Endodermal cell (in vitro differentiated cells): Measurements from ENCODE around the gene BTRC. TPM values are rescaled to one million over a fixed set of nuclear protein-coding genes. Genes with fewer than 3 reads are reported as not detected.

ENCODE experiments used
- DNase-seq: peaks from one replicate; pipeline ENCODE4 v3.0.0-alpha.2; 2017
- H3K27ac ChIP-seq: 2 replicates; pipeline ENCODE4 v1.5.1; 2013; ENCODE audit warnings: mild to moderate bottlenecking, low read depth, low read length, moderate library complexity
- H3K27me3 ChIP-seq: 2 replicates; pipeline ENCODE4 v1.6.1; 2013; ENCODE audit warnings: mild to moderate bottlenecking, low read length, moderate library complexity; ENCODE audit not compliant: insufficient read depth, control insufficient read depth, poor library complexity, severe bottlenecking
- H3K36me3 ChIP-seq: 2 replicates; pipeline ENCODE4 v1.7.0; 2013; ENCODE audit warnings: mild to moderate bottlenecking, low read length, moderate library complexity; ENCODE audit not compliant: control insufficient read depth, insufficient read depth
- H3K4me1 ChIP-seq: one replicate; pipeline ENCODE4 v1.7.0; 2013; ENCODE audit warnings: low read length; ENCODE audit not compliant: control insufficient read depth, insufficient read depth
- H3K4me3 ChIP-seq: 2 replicates; pipeline ENCODE4 v1.5.1; 2013; ENCODE audit warnings: mild to moderate bottlenecking, low read length, moderate library complexity
- H3K9ac ChIP-seq: 2 replicates; pipeline ENCODE4 v1.6.1; 2013; ENCODE audit warnings: mild to moderate bottlenecking, low read length, moderate library complexity; ENCODE audit not compliant: poor library complexity, severe bottlenecking; ENCODE audit errors: extremely low read depth
- H3K9me3 ChIP-seq: 2 replicates; pipeline ENCODE4 v1.6.1; 2013; ENCODE audit warnings: mild to moderate bottlenecking, low read length, moderate library complexity; ENCODE audit not compliant: control insufficient read depth
- H3K27ac Mint-ChIP-seq: 2 replicates; pipeline ENCODE4 v1.8.0; 2020; ENCODE audit warnings: mixed read lengths
- H3K27me3 Mint-ChIP-seq: 2 replicates; pipeline ENCODE4 v1.8.0; 2021; ENCODE audit warnings: mild to moderate bottlenecking, mixed read lengths; ENCODE audit not compliant: insufficient read depth
- H3K36me3 Mint-ChIP-seq: 2 replicates; pipeline ENCODE4 v1.8.0; 2020; ENCODE audit warnings: low read depth, mixed read lengths
- H3K4me1 Mint-ChIP-seq: 2 replicates; pipeline ENCODE4 v1.8.0; 2020; ENCODE audit warnings: mixed read lengths
- H3K4me3 Mint-ChIP-seq: 2 replicates; pipeline ENCODE4 v1.8.0; 2020; ENCODE audit warnings: mild to moderate bottlenecking, moderate library complexity, mixed read lengths
- H3K9me3 Mint-ChIP-seq: 2 replicates; pipeline ENCODE4 v1.8.0; 2020; ENCODE audit warnings: mild to moderate bottlenecking, mixed read lengths
- WGBS, 2 experiments: methylation state at CpG; one replicate each; pipeline versions ENCODE4 v1.1.5 to v1.1.7; 2013; ENCODE audit warnings: missing lambda C conversion rate in 2 of 2, mixed read lengths in 1 of 2; ENCODE audit not compliant: insufficient coverage in 1 of 2, insufficient read length in 1 of 2; 5-methylcytosine and 5-hydroxymethylcytosine counted together
- total RNA-seq, 2 donors: library from RNA; stranded (reverse); fragmentation: NEBNext Ultra II Directional in 1 of 2; extraction: Animal tissue kit (Norgen Biotek cat#: 25700) in 1 of 2; gene quantifications; 2 replicates in 1 of 2; 3 replicates in 1 of 2; pipeline ENCODE4 v1.2.1, GENCODE V29; 2021
- TF ChIP-seq, protein P1 (sequence below): fragments of 200-600 bp; sonication (generic); conservative IDR thresholded peaks from 2 replicates; pipeline ENCODE4 v1.5.0; 2021; ENCODE audit warnings: antibody characterized with exemption, mild to moderate bottlenecking

BTRC gene
- total RNA-seq, 2 donors from 2014 or later = 30.1 to 38.2 TPM

DNA sequence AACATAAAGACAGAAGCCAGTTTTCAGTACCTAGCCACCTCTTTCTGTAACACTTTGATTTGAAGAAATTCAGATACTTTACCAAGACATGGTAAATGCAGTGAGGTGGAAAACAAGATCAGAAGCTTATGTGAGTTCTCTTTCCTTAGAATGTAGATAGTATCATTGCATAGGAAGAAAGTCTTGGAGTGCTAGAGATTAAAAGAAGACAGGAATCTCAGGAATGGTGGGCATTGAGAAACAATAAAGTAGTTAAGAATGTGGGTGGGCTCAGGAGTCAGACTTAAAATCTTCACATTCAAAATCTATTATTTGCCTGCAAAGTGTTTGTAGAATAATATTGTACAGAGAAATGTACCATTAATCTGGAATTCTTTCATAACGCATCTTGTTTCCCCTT is 175.2 kb downstream of the BTRC start:
- WGBS, 2 experiments = 88% methylated on average over 1 of the region's 1 CpG; no CpG with 5 or more reads in 1 of the 2 experiments
- H3K27me3 ChIP-seq = no peaks in the 10 kb centered on the region
- peaks cover 7% of the 10 kb centered on the region for H3K36me3 ChIP-seq
- Mint-ChIP-seq H3K4me3 (no peak overlapping the region), H3K9me3 (no peaks in the 10 kb centered on the region), H3K36me3 (peaks cover 7% of the 10 kb centered on the region), H3K27me3 (no peaks in the 10 kb centered on the region), H3K27ac (peak overlapping the region; percentile 32), H3K4me1 (peaks cover 25% of the 10 kb centered on the region)
- H3K27ac ChIP-seq = no peak overlapping the region
- H3K4me1 ChIP-seq = peaks cover 13% of the 10 kb centered on the region
- peak overlapping the region; percentile 74 for H3K4me3 ChIP-seq
- TF ChIP-seq, protein P1, sequence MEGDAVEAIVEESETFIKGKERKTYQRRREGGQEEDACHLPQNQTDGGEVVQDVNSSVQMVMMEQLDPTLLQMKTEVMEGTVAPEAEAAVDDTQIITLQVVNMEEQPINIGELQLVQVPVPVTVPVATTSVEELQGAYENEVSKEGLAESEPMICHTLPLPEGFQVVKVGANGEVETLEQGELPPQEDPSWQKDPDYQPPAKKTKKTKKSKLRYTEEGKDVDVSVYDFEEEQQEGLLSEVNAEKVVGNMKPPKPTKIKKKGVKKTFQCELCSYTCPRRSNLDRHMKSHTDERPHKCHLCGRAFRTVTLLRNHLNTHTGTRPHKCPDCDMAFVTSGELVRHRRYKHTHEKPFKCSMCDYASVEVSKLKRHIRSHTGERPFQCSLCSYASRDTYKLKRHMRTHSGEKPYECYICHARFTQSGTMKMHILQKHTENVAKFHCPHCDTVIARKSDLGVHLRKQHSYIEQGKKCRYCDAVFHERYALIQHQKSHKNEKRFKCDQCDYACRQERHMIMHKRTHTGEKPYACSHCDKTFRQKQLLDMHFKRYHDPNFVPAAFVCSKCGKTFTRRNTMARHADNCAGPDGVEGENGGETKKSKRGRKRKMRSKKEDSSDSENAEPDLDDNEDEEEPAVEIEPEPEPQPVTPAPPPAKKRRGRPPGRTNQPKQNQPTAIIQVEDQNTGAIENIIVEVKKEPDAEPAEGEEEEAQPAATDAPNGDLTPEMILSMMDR = no peak
- H3K9me3 ChIP-seq = no peaks in the 10 kb centered on the region
- peak overlapping the region; percentile 7 for H3K9ac ChIP-seq
- no peak for DNase-seq

DNA sequence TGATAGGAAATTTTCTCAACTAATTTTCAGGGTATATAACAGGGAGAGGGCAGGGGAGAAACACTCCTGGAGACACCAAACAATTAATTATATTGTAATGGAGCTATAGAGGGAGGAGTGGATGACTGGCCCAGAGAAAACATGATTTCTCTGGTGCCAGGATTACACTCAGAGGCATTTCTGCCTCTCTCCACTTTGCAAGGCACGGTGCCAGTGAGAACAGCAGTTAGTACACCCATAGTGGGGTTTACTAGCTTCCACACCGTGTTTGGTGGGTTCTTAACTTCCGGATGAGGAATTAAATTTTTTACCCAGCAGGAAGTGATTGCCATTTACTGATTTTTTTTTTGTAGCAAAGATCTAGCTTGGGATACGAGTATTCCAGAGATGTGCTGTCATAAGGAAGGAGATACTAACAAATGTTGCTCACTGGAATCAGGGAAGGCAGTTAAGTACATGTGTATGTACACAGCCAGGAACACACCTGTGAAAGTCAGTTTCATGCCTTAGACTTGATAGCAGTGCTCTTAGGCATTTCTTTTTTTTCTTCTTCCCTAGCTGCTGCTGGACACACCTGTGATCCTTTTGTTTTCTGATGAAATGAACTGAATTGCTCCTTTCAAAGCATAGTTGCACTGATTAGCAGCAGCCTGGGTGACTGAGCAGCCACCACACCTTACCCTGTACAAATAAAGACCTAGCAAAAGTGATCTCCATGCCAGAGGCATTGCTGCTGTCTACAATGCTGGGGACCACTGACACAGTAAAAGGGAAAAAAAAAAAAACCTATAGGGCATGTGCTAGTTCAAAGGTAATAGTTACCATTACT is 176.0 kb downstream of the BTRC start:
- H3K27ac ChIP-seq = no peak overlapping the region
- TF ChIP-seq, protein P1 = no peak
- H3K36me3 ChIP-seq = peaks cover 7% of the 10 kb centered on the region
- H3K4me3 Mint-ChIP-seq = no peak overlapping the region
- no peaks in the 10 kb centered on the region for H3K9me3 Mint-ChIP-seq
- H3K36me3 Mint-ChIP-seq = peaks cover 7% of the 10 kb centered on the region
- peak overlapping the region; percentile 74 for H3K4me3 ChIP-seq
- no peak for DNase-seq
- peaks cover 25% of the 10 kb centered on the region for H3K4me1 Mint-ChIP-seq
- peak overlapping the region; percentile 7 for H3K9ac ChIP-seq
- H3K4me1 ChIP-seq = peaks cover 13% of the 10 kb centered on the region
- WGBS, 2 experiments = 85 to 91% methylated on average over 4 of the region's 4 CpGs
- no peaks in the 10 kb centered on the region for H3K27me3 Mint-ChIP-seq
- no peaks in the 10 kb centered on the region for H3K9me3 ChIP-seq
- H3K27ac Mint-ChIP-seq = peak overlapping the region; percentile 32
- no peaks in the 10 kb centered on the region for H3K27me3 ChIP-seq

DNA sequence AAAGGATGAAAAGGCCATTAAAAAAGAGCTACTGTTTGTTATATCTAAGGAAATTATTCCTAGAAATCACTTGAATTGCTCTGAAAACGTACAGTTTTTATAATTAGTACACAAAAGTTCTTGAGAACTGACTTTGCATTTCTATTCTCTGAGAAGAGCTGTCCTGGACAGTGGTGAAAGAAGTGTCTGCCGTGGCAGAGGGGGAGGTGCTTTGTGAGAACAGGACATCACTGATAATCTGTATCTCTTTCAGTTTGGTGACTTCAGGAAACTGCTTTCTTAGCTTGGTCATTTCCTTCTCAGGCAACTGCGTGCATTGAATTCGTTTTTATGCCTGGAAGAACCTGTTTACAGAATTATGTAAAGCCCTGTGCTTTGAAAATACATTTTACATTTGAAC is 182.0 kb downstream of the BTRC start:
- no peaks in the 10 kb centered on the region for H3K9me3 ChIP-seq
- Mint-ChIP-seq H3K4me3 (no peak overlapping the region), H3K27ac (no peak overlapping the region), H3K4me1 (peaks cover 4% of the 10 kb centered on the region), H3K27me3 (no peaks in the 10 kb centered on the region), H3K36me3 (peaks cover 14% of the 10 kb centered on the region), H3K9me3 (no peaks in the 10 kb centered on the region)
- no peak for DNase-seq
- H3K9ac ChIP-seq = no peak overlapping the region
- H3K36me3 ChIP-seq = peaks cover 19% of the 10 kb centered on the region
- H3K4me3 ChIP-seq = no peak overlapping the region
- H3K27ac ChIP-seq = no peak overlapping the region
- 67 to 93% methylated on average over 2 to 4 of the region's 4 CpGs for WGBS, 2 experiments
- no peaks in the 10 kb centered on the region for H3K27me3 ChIP-seq
- TF ChIP-seq, protein P1 = no peak
- H3K4me1 ChIP-seq = no peaks in the 10 kb centered on the region
